ENCODE results near the gene GPRC5C. TPM values are rescaled to one million over a fixed set of nuclear protein-coding genes. Genes with fewer than 3 reads are reported as not detected.

Gene GPRC5C
- total and polyA plus RNA-seq, 2 donors (not counting 3 experiments of a cell fraction or from before 2014, with no cell fraction given): not detected

DNA sequence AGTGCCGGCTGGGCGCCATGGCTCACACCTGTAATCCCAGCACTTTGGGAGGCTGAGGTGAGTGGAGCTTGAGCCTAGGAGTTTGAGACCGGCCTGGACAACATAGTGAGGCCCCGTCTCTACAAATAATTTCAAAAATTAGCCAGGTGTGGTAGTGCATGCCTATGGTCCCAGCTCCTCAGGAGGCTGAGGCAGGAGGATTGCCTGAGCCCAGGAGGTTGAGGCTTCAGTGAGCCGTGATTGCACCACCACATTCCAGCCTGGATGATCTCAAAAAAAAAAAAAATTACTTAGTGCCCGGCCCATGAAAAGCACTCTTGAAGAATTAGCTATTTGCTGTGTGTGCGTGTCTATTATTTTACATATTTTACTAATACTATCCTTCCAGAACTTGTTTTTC is 9.6 kb downstream of the GPRC5C start:
- H3K36me3 ChIP-seq (ENCODE audit: control insufficient read depth in 2 of 2, extremely low read depth in 1 of 2, insufficient read depth in 2 of 2, low read length in 2 of 2): no peaks in the 10 kb centered on the region
- H3K4me3 ChIP-seq (replicated peaks in 1 of 3; ENCODE audit: insufficient read depth in 1 of 3, low read depth in 1 of 3, low read length in 3 of 3): no peak overlapping the region
- no peak overlapping the region for H3K4me2 ChIP-seq (ENCODE audit: insufficient read depth, low read length)
- no peaks in the 10 kb centered on the region for H3K79me2 ChIP-seq (ENCODE audit: control insufficient read depth, insufficient read depth, low read length)
- H3K9ac ChIP-seq (replicated peaks; ENCODE audit: extremely low read depth, insufficient read depth, low read length): no peak overlapping the region
- no peaks in the 10 kb centered on the region for H3K9me1 ChIP-seq (replicated peaks; ENCODE audit: control insufficient read depth, extremely low read depth, insufficient read depth, low read length)
- dilution Hi-C loops (cut with MboI; ENCODE audit: extremely low pct_ligation_motif_present, low sequenced_read_pairs): no loop called here
- no peak overlapping the region for H2AFZ ChIP-seq (ENCODE audit: low read depth, low read length)
- DNase-seq (ENCODE audit: low read depth, low spot score) (no peak), FAIRE-seq (no peak)
- ChIA-PET POLR2A (no interaction called here), CTCF (no interaction called here)
- no peak overlapping the region for H3K27ac ChIP-seq (ENCODE audit: insufficient read depth, low read depth, low read length)
- no TSS peak for BruUV-seq (replicated peaks)
- no peaks in the 10 kb centered on the region for H4K20me1 ChIP-seq (replicated peaks; ENCODE audit: control insufficient read depth, extremely low read depth, insufficient read depth, low read length)
- no peaks in the 10 kb centered on the region for H3K27me3 ChIP-seq (ENCODE audit: control insufficient read depth in 2 of 2, insufficient read depth in 2 of 2, low read length in 2 of 2)
- H3K4me1 ChIP-seq (ENCODE audit: control insufficient read depth, extremely low read depth, insufficient read depth, low read length): no peaks in the 10 kb centered on the region
- no peaks in the 10 kb centered on the region for H3K9me3 ChIP-seq (replicated peaks; ENCODE audit: control insufficient read depth, insufficient read depth, low read length)
- intact Hi-C loops (cut with micrococcal nuclease): no loop called here
- TF ChIP-seq FOS (IDR thresholded peaks at IDR 0.05; ENCODE audit: borderline replicate concordance, insufficient read depth, low read length): no peak

DNA sequence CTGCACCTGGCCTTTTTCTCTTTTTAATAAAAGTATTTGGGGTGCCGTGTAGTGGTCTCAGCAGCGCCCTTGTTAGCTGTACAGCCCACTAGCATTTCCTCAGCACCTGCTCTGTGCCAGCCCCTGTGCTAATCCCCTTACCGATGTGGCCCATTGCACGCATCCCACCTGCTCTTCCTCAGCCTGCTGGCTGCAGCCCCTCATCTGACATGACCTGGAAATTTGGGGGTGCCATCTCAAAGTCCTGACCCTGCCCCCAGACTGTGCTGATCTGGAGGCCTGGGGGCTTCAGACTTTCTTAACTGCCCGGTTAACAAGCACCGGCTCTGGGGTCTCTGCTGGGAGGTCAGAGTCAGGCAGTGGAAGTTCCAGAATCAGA is 10.4 kb downstream of the GPRC5C start:
- H3K79me2 ChIP-seq (ENCODE audit: control insufficient read depth, insufficient read depth, low read length): no peaks in the 10 kb centered on the region
- H3K4me3 ChIP-seq (replicated peaks in 1 of 3; ENCODE audit: insufficient read depth in 1 of 3, low read depth in 1 of 3, low read length in 3 of 3): no peak overlapping the region
- intact Hi-C loops (cut with micrococcal nuclease): no loop called here
- dilution Hi-C loops (cut with MboI; ENCODE audit: extremely low pct_ligation_motif_present, low sequenced_read_pairs): no loop called here
- no peak overlapping the region for H3K4me2 ChIP-seq (ENCODE audit: insufficient read depth, low read length)
- no TSS peak for BruUV-seq (replicated peaks)
- DNase-seq (ENCODE audit: low read depth, low spot score) (no peak), FAIRE-seq (no peak)
- no peaks in the 10 kb centered on the region for H3K9me1 ChIP-seq (replicated peaks; ENCODE audit: control insufficient read depth, extremely low read depth, insufficient read depth, low read length)
- H3K9me3 ChIP-seq (replicated peaks; ENCODE audit: control insufficient read depth, insufficient read depth, low read length): no peaks in the 10 kb centered on the region
- ChIA-PET CTCF (no interaction called here), POLR2A (no interaction called here)
- H2AFZ ChIP-seq (ENCODE audit: low read depth, low read length): no peak overlapping the region
- no peak overlapping the region for H3K9ac ChIP-seq (replicated peaks; ENCODE audit: extremely low read depth, insufficient read depth, low read length)
- TF ChIP-seq EZH2 (IDR thresholded peaks at IDR 0.05; ENCODE audit: borderline replicate concordance, low read depth, low read length, severe bottlenecking) (no peak), POLR2A (IDR thresholded peaks at IDR 0.05; ENCODE audit: low read depth, low read length) (no peak), FOS (IDR thresholded peaks at IDR 0.05; ENCODE audit: borderline replicate concordance, insufficient read depth, low read length) (no peak), MYC (IDR thresholded peaks at IDR 0.05; ENCODE audit: low read depth, low read length) (no peak), POLR2AphosphoS5 (IDR thresholded peaks at IDR 0.05; ENCODE audit: insufficient read depth, low read depth, low read length) (no peak), GATA2 (IDR thresholded peaks at IDR 0.05; ENCODE audit: insufficient read depth, insufficient read length, low read depth, low read length) (no peak), JUN (IDR thresholded peaks at IDR 0.05; ENCODE audit: borderline replicate concordance, insufficient read depth, insufficient read length, low read depth) (no peak)
- TF ChIP-seq, protein P1, sequence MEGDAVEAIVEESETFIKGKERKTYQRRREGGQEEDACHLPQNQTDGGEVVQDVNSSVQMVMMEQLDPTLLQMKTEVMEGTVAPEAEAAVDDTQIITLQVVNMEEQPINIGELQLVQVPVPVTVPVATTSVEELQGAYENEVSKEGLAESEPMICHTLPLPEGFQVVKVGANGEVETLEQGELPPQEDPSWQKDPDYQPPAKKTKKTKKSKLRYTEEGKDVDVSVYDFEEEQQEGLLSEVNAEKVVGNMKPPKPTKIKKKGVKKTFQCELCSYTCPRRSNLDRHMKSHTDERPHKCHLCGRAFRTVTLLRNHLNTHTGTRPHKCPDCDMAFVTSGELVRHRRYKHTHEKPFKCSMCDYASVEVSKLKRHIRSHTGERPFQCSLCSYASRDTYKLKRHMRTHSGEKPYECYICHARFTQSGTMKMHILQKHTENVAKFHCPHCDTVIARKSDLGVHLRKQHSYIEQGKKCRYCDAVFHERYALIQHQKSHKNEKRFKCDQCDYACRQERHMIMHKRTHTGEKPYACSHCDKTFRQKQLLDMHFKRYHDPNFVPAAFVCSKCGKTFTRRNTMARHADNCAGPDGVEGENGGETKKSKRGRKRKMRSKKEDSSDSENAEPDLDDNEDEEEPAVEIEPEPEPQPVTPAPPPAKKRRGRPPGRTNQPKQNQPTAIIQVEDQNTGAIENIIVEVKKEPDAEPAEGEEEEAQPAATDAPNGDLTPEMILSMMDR (IDR thresholded peaks at IDR 0.05; ENCODE audit: extremely low read depth in 1 of 2, insufficient read depth in 1 of 2, low read depth in 1 of 2, low read length in 2 of 2): no peak
- TF ChIP-seq, protein P2, sequence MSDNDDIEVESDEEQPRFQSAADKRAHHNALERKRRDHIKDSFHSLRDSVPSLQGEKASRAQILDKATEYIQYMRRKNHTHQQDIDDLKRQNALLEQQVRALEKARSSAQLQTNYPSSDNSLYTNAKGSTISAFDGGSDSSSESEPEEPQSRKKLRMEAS (IDR thresholded peaks at IDR 0.05; ENCODE audit: insufficient read depth, insufficient read length): no peak
- H4K20me1 ChIP-seq (replicated peaks; ENCODE audit: control insufficient read depth, extremely low read depth, insufficient read depth, low read length): no peaks in the 10 kb centered on the region
- no peaks in the 10 kb centered on the region for H3K4me1 ChIP-seq (ENCODE audit: control insufficient read depth, extremely low read depth, insufficient read depth, low read length)
- H3K27ac ChIP-seq (ENCODE audit: insufficient read depth, low read depth, low read length): no peak overlapping the region
- H3K36me3 ChIP-seq (ENCODE audit: control insufficient read depth in 2 of 2, extremely low read depth in 1 of 2, insufficient read depth in 2 of 2, low read length in 2 of 2): no peaks in the 10 kb centered on the region
- H3K27me3 ChIP-seq (ENCODE audit: control insufficient read depth in 2 of 2, insufficient read depth in 2 of 2, low read length in 2 of 2): no peaks in the 10 kb centered on the region
